Smooth muscle cell (in vitro differentiated cells): Measurements from ENCODE around the gene CC2D2A. TPM values are rescaled to one million over a fixed set of nuclear protein-coding genes. Genes with fewer than 3 reads are reported as not detected.

Source experiments
- DNase-seq: peaks from one replicate; lab custom pipeline; 2025; ENCODE audit not compliant: unreplicated experiment; lab: John Stamatoyannopoulos, UW
- H2AFZ ChIP-seq: fragments of 200-600 bp; sonication (generic); 2 replicates; pipeline ENCODE4 v1.6.0; 2016; ENCODE audit warnings: antibody characterized with exemption, low read depth, mild to moderate bottlenecking
- H3F3A ChIP-seq: fragments of 200-600 bp; sonication (generic); 2 replicates; pipeline ENCODE4 v1.6.0; 2017; ENCODE audit warnings: antibody characterized with exemption, low read depth
- H3K27ac ChIP-seq: fragments of 200-600 bp; sonication (generic); 2 replicates; pipeline ENCODE4 v1.5.1; 2016; ENCODE audit warnings: low read depth, mild to moderate bottlenecking
- H3K27me3 ChIP-seq: fragments of 200-600 bp; sonication (generic); 2 replicates; pipeline ENCODE4 v1.6.1; 2016; ENCODE audit warnings: low read depth, mild to moderate bottlenecking
- H3K36me3 ChIP-seq: fragments of 200-600 bp; sonication (generic); 2 replicates; pipeline ENCODE4 v1.5.1; 2016; ENCODE audit warnings: low read depth
- H3K4me1 ChIP-seq: fragments of 200-600 bp; sonication (generic); 2 replicates; pipeline ENCODE4 v1.5.1; 2016; ENCODE audit warnings: low read depth
- H3K4me2 ChIP-seq: fragments of 200-600 bp; sonication (generic); 2 replicates; pipeline ENCODE4 v1.6.0; 2016; ENCODE audit warnings: mild to moderate bottlenecking
- H3K4me3 ChIP-seq: fragments of 200-600 bp; sonication (generic); 2 replicates; pipeline ENCODE4 v1.5.1; 2016; ENCODE audit warnings: mild to moderate bottlenecking
- H3K79me2 ChIP-seq: fragments of 200-600 bp; sonication (generic); 2 replicates; pipeline ENCODE4 v1.6.0; 2016; ENCODE audit warnings: low read depth, mild to moderate bottlenecking
- H3K9ac ChIP-seq: fragments of 200-600 bp; sonication (generic); 2 replicates; pipeline ENCODE4 v1.6.0; 2016; ENCODE audit warnings: low read depth
- H3K9me3 ChIP-seq: fragments of 200-600 bp; sonication (generic); replicated peaks from 2 replicates; pipeline ENCODE4 v1.5.1; 2016; ENCODE audit warnings: low read depth
- H4K20me1 ChIP-seq: fragments of 200-600 bp; sonication (generic); 2 replicates; pipeline ENCODE4 v1.6.0; 2016; ENCODE audit warnings: low read depth
- WGBS: methylation state at CpG from one replicate; pipeline ENCODE4 v1.1.7; 2016; ENCODE audit warnings: low lambda C conversion rate; 5-methylcytosine and 5-hydroxymethylcytosine counted together
- polyA plus RNA-seq: library from polyadenylated mRNA; unstranded; fragments of >200 nt; fragmentation: Nextera tagmentation; extraction: Ambion mirVana; gene quantifications from 2 replicates; pipeline ENCODE4 v1.2.1, GENCODE V29; 2016
- total RNA-seq: library from RNA; depleted of rRNA; stranded (reverse); fragments of >200 nt; gene quantifications from 2 replicates; pipeline ENCODE4 v1.2.3, GENCODE V29; 2014
- TF ChIP-seq, protein P1 (sequence below): fragments of 200-600 bp; sonication (generic); IDR thresholded peaks from 2 replicates; pipeline ENCODE4 v1.5.1; 2017; ENCODE audit warnings: borderline replicate concordance, mild to moderate bottlenecking, antibody characterized with exemption; ENCODE audit not compliant: insufficient read depth, poor library complexity, severe bottlenecking

The CC2D2A gene
- total and polyA plus RNA-seq, 2 experiments from 2014 or later = 12.8 to 15.0 TPM

DNA sequence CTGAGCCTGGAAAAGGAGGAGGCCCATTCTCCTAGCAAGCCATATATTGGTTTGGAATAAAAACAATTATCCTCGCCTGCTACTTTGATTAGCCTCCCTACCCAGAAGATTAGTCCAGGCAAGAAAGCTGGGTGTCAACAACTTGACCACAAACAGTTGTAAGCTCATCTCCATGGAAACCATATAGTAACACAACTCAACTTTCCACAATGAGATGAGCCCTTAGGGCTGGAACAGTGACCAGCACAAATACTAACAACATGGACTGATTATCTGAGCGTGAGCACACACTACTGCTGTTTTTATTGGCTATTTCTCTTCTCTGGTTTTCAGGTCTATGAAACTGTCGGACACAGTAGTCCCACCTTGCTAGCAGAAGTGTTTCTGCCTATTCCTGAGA, 80.8 kb downstream of the CC2D2A start:
- Histone ChIP-seq H3K36me3 (no peaks in the 10 kb centered on the region), H3F3A (no peaks in the 10 kb centered on the region), H3K79me2 (no peaks in the 10 kb centered on the region), H3K9me3 (no peaks in the 10 kb centered on the region), H3K27me3 (no peaks in the 10 kb centered on the region), H3K4me3 (no peak overlapping the region), H3K4me2 (no peak overlapping the region), H3K4me1 (no peaks in the 10 kb centered on the region), H4K20me1 (no peaks in the 10 kb centered on the region), H2AFZ (no peak overlapping the region), H3K9ac (no peak overlapping the region), H3K27ac (no peak overlapping the region)
- 94% methylated on average over 3 of the region's 3 CpGs for WGBS
- no peak for DNase-seq
- TF ChIP-seq, protein P1, sequence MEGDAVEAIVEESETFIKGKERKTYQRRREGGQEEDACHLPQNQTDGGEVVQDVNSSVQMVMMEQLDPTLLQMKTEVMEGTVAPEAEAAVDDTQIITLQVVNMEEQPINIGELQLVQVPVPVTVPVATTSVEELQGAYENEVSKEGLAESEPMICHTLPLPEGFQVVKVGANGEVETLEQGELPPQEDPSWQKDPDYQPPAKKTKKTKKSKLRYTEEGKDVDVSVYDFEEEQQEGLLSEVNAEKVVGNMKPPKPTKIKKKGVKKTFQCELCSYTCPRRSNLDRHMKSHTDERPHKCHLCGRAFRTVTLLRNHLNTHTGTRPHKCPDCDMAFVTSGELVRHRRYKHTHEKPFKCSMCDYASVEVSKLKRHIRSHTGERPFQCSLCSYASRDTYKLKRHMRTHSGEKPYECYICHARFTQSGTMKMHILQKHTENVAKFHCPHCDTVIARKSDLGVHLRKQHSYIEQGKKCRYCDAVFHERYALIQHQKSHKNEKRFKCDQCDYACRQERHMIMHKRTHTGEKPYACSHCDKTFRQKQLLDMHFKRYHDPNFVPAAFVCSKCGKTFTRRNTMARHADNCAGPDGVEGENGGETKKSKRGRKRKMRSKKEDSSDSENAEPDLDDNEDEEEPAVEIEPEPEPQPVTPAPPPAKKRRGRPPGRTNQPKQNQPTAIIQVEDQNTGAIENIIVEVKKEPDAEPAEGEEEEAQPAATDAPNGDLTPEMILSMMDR = no peak

DNA sequence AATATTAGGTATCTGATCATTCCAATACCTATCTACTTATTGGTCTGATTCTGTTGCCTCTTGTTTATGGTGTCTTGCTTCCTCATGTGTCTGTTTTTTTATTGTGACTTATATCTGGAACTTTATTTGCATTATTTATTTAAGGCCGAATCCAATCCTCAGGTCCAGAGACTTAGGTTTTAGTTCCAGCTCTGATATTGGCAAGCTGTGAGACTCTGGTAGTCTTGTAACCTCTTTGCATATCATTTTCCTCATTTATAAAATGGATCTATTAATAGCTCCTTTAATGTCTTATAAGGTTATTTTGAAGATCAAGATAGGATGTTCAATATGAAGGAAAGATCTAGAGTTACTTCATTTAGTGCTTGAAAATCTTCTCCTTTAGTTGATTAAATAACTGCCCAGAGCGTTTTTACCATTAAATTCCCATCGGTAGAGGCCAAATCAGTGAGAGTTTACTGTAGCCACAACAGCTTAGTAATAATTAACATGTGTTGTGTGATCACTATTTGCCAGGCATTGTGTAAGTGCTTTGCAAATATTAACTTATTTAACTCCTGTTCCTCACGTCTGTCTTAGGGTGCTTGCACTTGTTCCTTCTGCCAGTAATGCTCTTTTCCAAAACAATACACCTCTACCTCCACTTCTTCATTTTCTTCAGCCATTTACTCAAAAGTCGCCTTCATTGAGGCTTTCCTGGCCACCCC, 82.2 kb downstream of the CC2D2A start:
- TF ChIP-seq, protein P1 = no peak
- no peaks in the 10 kb centered on the region for H4K20me1 ChIP-seq

DNA sequence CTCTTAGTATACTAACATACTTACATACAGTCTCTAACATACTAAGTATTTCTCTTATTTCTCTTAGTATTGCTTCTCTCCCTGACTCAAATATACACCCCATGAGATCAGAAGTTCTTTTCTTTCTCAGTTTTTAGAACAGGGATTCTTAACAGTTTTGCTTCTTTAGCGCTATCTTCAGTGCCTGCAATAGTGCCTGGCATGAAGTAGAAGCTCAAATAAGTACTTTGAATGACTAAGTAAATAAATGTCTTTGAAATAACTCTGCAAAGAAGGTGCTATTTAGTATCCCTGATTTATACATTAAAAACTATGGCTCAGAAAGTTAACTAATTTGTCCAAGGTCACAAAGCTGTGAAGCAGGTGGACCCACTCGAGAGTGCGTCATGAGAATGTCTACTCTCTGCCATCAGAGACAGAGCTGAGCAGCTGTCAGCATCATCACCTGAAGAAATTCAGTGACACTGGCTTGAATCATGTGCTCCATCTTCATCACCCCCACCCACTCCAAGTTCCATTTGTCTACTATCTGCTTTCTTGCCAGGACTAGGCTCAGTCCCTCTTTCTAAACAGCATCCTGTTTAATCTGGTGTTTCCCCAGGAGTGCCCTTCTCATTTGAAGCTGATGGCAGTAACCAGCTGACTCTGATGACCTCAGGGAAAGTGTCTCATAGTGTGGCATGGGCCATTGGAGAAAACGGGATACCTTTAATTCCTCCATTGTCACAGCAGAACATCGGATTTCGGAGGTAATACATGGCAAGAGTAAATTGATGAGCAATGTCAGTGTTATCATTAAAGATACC, 83.1 kb downstream of the CC2D2A start:
- H3K9me3 ChIP-seq = no peaks in the 10 kb centered on the region
- H3K27ac ChIP-seq = no peak overlapping the region
- no peaks in the 10 kb centered on the region for H3K4me1 ChIP-seq
- no peaks in the 10 kb centered on the region for H3K27me3 ChIP-seq
- H3K79me2 ChIP-seq = no peaks in the 10 kb centered on the region
- no peak overlapping the region for H3K4me3 ChIP-seq
- peaks cover 3% of the 10 kb centered on the region for H3K36me3 ChIP-seq
- no peak overlapping the region for H3K4me2 ChIP-seq
- H3F3A ChIP-seq = no peaks in the 10 kb centered on the region
- TF ChIP-seq, protein P1 = no peak
- H3K9ac ChIP-seq = no peak overlapping the region
- no peaks in the 10 kb centered on the region for H4K20me1 ChIP-seq
- H2AFZ ChIP-seq = no peak overlapping the region
- DNase-seq = no peak
- 95% methylated on average over 6 of the region's 6 CpGs for WGBS

More for the DNA sequence above, 82.2 kb downstream of the CC2D2A start:
- Histone ChIP-seq H3K36me3 (peaks cover 3% of the 10 kb centered on the region), H3K27ac (no peak overlapping the region), H3K27me3 (no peaks in the 10 kb centered on the region), H3K9ac (no peak overlapping the region), H3F3A (no peaks in the 10 kb centered on the region), H3K79me2 (no peaks in the 10 kb centered on the region), H3K4me3 (no peak overlapping the region), H3K4me2 (no peak overlapping the region), H3K4me1 (no peaks in the 10 kb centered on the region), H2AFZ (no peak overlapping the region), H3K9me3 (no peaks in the 10 kb centered on the region)
- no peak for DNase-seq
- WGBS = 94% methylated on average over 5 of the region's 5 CpGs
